NCI-H1092 (cell line): ENCODE results near the gene RALGAPA2.
"Not testable (repeated sequence)": the region's sequence is repeated elsewhere in the genome, so short reads cannot be mapped to it uniquely, and the experiment has no call there.

Experiments
- DNase-seq: peaks from one replicate; lab custom pipeline; 2025; lab: John Stamatoyannopoulos, UW

RALGAPA2 gene

DNA sequence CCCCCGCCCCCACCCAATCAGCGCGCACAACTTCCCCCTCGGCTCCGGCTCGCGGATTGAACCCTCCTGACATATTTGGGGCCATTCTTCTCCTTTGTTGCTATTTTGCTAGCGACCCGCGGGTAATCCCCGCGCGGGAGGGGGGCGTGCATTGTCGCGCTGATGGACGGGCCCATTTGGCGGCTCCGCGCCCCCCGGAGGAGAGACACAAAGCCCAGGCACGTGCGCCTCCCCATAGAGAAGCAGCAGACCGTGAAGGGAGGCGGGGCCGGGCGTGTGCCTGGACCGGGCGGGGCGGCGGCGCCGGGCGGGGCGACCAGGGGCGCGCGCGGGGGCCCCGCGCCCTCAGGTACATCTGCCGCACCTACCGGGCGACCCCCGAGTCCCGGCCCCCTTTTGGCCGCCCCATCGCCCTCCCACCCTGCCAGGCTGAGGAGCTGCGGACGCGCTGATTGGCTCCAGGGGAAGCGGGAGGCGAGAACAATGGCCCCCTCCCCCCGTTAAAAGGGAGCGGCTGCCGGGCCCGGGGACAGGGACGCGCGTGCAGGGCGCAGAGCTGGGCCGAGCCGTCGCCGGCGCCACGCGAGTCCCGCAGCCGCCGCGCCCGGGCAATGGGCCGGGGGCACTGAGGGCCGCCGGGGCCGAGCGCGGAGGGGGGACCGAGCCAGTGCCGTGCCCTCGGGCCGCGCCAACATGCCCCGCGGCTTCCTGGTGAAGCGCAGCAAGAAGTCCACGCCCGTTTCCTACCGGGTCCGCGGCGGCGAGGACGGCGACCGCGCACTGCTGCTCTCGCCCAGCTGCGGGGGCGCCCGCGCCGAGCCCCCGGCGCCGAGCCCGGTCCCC, 344.6 kb downstream of the RALGAPA2 start, which contains the start of gene INSM1:
Gene INSM1 (plus strand): TSS at position 530 of the 843 bp plus-strand sequence. CDS start 164 bp downstream, at position 694.
- peak; percentile 99 for DNase-seq

DNA sequence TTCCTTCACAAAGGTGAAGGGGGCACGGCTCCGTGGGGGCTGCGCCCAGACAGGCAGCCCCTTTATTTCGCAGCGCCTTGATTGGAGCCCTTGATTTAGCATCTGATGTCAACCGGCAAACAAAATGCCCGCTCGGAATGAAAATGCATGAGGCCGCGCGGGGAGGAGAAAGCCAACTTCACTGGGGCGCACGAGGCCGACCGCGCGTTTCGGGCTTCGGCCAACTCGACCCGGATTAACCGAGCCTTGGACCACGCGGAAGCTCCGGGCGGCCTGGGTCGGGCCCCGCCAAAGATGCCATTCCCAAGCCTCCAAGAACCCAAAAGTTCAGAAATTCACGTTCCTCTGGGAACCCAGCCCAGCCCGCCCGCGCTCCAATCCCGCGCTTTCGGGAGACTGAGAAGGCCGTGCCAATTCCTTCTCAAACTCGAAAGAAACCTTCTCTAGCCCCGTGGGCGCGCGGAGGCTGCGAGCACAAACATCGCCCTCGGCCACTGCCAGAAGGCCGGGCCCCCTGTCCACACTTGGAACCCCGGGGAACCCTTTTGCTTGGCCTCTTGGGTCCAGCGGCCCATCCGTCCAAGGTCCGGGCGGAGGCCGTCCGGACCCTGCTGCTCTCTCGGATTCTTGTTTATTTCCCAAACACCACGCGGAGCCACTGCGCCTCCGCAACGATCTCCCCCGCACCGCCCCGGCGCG, 345.4 kb downstream of the RALGAPA2 start:
- peak; percentile 79 for DNase-seq

DNA sequence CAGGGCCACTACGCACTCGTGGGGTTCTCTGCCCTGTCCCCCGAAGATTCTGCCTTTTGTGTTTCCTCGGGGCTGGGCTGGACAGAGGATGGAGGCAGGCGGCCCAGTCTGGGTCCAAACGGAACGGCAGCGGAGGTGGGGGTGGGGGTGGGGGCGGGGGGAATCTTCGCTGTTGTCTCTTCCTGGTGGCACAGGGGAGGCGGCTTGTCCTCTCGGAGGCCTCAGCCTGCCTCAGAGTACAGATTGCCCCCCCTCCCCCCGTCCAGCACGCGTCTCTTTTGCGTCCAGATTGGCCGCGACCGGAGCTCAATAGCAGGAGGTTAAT, 345.9 kb downstream of the RALGAPA2 start:
- DNase-seq: peak; percentile 85

DNA sequence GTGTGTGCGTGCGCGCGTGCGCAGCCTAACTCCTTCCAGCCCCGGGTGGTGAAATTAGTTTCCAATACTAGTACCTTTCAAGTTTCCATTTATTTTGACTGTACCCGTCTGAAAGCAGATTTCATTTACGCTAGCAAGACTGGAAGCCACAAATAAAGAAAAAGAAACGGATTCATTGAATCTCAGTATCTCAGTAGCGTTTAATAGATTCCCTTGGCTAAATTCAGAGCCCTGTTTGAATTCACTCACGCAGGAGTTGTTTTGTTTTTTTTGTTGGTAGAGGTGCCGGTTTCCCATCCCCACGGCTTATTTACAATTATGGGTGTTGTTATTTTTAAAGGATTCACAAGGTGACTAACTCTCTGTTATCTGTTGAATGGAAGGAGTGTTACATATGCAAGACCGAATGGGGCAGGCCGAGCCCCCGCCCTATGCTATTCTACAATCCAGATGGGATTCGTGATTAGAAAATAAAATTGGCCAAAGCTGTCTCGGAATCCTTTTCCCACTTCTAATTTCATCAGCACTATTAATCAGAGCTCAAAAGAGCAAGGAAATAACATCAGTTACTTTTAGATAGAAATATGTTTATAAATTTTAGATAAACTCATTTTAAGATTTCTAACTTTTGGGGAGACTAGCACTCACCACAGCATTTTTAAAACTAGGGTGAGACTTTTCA, 346.8 kb downstream of the RALGAPA2 start:
- no peak for DNase-seq

DNA sequence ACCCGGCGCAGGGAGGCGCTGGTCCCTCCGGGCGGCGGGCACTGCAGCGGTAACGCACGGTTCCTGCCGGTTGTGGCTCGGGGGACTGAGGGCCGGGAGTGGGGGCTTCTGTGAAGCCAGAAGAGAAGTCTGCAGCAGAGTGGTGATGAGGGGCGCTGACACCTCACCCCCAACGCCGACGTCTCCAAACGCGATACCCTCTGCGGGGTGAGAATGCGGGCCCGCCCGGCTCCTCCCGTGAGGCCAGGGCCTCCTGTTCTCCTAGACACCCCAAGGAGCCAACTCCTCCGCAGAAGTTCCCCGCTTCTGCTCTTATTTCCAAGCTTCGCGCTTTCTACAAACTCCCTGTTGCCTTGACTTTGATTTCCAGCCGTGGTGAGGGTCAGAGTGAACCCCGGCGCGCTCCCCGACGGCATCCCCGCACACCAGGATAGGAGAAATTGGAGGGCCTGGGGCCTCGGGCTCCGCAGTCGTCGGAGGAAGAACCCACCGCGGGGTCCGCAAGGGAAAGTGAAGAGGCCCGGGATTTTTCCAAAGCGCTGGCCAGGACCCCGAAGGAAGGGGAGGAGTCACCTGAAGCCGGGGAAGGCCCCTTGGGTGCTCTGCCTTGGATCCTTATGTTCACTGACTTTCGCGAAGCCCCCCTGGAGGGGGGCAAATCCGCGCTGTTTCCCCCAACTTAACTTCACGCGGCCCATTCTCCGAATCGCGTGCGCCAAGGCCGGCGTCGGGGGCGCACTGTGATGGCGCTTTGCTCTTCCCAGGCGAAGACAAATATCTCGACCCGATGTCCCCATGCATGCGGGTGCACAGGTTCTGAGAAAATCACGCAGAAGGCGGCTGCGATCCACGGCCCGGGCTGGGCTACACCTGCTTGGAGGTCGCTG, 347.6 kb downstream of the RALGAPA2 start:
- DNase-seq: peak; percentile 49

DNA sequence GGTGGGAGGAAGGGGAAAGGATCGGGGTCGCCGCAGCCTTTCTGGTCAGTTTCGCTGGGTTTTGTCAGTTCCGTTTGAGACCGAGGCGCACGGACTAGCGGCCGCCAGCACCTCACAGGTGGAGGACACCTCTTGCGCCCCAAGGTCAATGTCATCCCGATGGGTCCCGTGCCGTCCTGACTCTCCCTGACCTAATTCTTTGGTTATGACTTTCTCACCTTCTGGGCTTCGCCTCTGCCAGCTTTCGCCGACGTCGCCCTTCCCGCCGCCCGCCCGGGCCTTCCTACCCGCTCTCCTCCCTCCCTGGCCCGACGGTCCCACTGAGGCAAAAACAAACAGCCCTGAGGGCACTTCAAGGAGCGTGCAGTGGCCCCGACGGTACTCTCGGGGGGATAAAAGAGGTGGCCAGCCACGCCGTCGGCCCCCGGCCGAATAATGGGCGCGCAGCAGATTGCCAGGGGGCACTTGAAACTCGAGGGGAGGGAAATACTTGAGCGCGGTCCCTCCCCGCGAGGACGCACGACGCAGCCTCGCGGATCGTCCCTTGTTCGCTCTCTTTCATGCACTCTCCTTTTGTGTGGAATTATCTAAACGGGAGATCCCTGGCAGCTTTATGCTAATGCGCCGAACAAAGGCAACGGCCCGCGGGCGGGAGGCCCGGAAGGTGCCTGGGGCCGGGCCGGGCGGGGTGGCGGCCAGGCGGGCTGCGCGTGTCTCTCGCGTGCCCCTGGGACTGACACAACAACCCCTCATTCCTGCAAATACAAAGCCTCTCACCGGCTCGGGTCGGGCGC, 348.4 kb downstream of the RALGAPA2 start:
- DNase-seq: peak; percentile 90

DNA sequence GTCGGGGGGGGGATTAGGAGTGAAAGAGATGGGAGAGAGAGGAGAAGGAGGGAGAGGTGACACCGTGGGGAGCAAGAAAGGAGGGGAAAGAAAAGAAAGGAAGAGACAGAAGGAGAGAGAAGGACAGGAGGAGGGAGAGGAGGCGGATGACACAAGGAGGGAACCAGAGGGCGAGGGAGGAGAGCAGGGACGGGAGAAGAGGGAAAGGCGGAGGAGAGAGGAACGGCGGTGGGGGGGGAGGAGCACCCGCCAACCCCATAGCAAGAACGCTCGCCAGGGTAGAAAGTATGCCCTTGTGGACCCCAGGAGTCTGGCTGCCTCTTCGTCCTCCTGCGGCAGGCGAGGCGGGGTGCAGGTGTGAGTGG, 349.0 kb downstream of the RALGAPA2 start:
- DNase-seq: peak; percentile 69

DNA sequence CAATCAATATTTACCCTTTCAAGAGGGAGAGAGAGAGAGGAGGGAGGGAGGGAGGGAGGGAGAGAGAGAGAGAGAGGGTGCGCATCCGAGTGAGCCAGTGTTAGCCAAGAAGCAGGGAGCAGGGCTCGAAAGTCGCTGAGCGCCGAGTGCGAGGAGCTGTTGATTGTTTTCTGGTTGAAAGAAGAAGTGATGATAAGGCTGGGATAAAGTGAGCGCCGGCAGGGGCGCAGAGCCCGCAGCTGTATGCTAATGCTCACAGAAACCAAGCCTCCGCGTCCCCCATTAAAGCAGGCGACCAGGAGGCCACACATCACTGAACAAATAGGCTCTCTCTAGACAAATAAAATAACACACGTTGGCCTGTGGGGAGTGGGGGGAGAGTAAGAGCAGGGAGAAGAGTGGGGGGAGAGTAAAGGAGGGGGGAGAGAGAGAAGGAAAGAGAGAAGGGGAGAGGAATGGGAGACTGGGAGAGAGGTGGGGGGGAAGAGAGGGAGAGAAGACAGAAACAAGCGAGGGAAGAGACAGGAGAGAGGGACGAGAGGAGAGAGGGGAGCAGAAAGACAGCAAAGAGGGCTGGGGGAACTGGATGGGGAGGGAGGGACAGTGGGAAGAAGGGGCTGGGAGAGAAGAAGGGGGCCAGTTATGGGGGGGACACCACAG, 349.5 kb downstream of the RALGAPA2 start:
- DNase-seq: peak; percentile 91

DNA sequence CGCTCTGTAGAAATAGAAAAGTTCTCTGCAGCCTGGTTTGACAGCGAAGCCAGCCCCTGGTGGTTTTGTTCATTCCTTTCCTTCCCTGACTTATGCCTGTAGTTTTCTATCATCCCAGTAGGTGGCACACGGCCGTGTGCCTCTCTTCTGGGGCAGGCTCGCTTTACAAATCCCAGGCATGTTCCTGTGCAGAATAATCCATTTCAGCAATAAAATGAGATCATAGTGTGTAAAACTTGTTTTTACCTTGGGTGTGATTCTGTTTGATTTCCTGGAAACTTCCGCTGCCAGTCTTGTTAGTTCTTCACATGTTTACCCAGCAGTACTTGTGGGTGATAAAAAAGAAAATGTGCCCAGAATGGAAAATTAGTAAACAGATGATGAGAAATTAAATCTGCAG, 352.0 kb downstream of the RALGAPA2 start:
- peak; percentile 49 for DNase-seq

DNA sequence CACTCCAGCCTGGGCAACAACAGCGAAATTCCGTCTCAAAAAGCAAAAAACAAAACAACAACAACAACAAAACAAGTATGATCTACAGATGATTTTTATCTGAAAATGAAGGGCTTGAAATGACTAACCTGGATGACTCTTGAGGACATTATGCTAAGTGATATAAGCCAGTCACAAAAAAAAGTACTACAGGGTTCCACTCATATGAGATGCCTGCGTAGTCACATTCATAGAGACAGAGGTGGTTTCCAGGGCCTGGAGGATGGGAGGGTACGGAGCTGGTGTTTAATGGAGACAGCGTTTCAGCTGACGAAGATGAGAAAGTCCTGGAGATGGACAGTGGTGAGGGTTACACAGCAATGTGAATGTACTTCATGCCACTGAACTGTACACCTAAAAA, 352.8 kb downstream of the RALGAPA2 start:
- no peak for DNase-seq

DNA sequence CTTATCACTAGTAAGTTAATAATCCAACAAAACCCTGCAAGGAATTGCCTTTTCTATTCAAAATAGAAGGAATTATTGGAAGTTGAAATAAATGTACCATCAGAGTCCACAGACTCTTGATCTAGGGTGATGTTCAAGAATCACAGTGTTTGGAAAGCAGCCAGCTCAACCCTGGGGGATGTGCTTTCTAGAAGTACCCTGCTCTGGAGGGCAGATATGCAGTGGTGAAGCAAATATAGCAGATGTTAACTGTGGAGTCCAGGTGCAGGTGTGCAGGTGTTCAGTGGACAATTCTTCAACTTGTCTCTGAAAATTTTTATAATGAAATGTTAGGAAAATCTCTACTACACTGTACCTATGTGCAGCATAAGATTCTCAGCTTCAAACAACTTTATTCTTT, 353.6 kb downstream of the RALGAPA2 start:
- DNase-seq: peak; percentile 39

DNA sequence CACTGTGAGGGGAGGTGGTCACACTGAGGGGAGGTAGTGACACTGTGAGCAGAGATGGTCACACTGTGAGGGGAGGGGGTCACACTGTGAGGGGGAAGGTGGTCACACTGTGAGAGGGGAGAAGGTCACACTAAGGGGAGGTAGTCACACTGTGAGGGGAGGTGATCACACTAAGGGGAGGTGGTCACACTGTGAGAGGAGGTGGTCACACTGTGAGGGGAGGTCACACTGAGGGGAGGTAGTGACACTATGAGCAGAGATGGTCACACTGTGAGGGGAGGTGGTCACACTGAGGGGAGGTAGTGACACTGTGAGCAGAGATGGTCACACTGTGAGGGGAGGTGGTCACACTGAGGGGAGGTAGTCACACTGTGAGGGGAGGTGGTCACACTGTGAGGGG, 356.9 kb downstream of the RALGAPA2 start:
- DNase-seq: not testable (repeated sequence)

DNA sequence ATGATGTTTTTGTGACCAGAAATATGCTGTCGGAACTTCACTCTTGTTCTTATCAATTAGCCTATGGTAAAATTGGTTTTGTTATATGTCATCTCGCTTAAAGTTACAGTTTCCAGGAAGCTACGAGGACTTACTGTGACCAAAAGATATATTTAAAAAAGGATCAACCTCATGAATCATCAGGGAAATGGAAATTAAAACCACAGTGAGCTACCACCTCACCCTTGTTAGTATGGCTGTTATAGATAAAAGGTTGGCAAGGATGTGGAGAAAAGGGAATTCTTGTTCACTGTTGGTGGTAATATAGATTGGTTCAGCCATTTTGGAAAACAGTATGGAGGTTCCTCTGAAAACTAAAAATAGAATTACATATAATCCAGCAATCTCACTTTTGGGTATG, 358.9 kb downstream of the RALGAPA2 start:
- no peak for DNase-seq

DNA sequence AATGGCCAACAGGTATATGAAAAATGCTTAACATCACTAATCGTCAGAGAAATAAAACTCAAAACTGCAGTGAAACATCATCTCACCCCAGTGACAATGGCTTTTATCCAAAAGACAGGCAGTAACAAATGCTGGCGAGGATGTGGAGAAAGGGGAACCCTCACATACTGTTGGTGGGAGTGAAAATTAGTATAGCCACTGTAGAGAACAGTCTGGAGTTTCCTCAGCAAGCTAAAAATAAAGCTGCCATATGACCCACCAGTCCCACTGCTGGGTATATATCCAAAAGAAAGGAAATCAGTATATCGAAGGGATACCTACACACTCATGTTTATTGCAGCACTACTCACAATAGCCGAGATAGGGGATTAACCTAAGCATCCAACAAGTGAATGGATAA, 368.0 kb downstream of the RALGAPA2 start:
- no peak for DNase-seq

DNA sequence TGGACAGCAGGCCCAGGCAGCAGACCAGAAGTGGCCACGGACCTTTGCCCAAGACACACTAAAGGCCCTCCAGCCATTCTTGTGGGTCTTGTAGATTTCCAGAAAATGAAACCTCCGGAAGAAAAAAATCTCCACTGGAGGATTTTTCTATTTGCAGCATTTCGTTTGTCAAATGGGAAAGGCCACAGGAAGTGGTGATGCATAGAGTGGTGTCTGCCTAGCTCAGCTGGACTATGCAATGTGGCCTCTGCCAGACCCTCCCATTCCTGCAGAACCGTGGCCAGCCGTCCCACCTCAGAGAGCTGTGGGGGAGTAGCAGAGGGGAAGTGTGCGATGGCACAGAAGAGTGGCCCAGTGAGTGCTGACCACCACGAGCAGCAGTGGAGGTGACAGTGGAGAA, 368.5 kb downstream of the RALGAPA2 start:
- no peak for DNase-seq
